SK-N-SH (cell line): ENCODE data around the gene LCORL. TPM values are rescaled to one million over a fixed set of nuclear protein-coding genes. Genes with fewer than 3 reads are reported as not detected.
A peak's percentile ranks its signal among the peaks of the same experiment; 100 is the strongest.

Source experiments
- CTCF ChIA-PET: fragments of 300-600, 350-600 bp; formaldehyde crosslinking; extraction: SDS; loops from one replicate; lab custom pipeline; 2021; lab: Yijun Ruan, JAX
- POLR2A ChIA-PET: fragments of 350-600 bp; sonication (Branson Sonifier 250); formaldehyde crosslinking; extraction: SDS; loops from one replicate; lab custom pipeline; 2020; ENCODE audit warnings: antibody characterized with exemption, inconsistent platforms; lab: Yijun Ruan, JAX
- DNase-seq: peaks from one replicate; pipeline ENCODE4 v3.0.0; 2012
- H2AFZ ChIP-seq: fragments of 200-600 bp; sonication (generic); 2 replicates; pipeline ENCODE4 v1.8.1; 2016; ENCODE audit warnings: antibody characterized with exemption, mild to moderate bottlenecking, low read depth
- H3F3A ChIP-seq: fragments of 200-600 bp; sonication (generic); replicated peaks from 2 replicates; pipeline ENCODE3; 2016; ENCODE audit warnings: antibody characterized with exemption, mild to moderate bottlenecking; ENCODE audit not compliant: insufficient read depth
- H3K27ac ChIP-seq, 2 experiments: fragments of 200-500 bp in 1 of 2; fragments of 200-600 bp in 1 of 2; sonication (Bioruptor generic) in 1 of 2; sonication (generic), shearing (Covaris generic) in 1 of 2; 2 replicates each; pipeline versions ENCODE4 v1.5.1 to v1.6.1; 2014 to 2016; ENCODE audit warnings: low read depth in 2 of 2, inconsistent platforms in 1 of 2, low read length in 1 of 2, mild to moderate bottlenecking in 1 of 2, mixed read lengths in 1 of 2
- H3K27me3 ChIP-seq: fragments of 200-600 bp; sonication (generic), shearing (Covaris generic); 2 replicates; pipeline ENCODE4 v1.6.1; 2016; ENCODE audit warnings: mixed run types; ENCODE audit not compliant: insufficient read depth
- H3K36me3 ChIP-seq, 2 experiments: fragments of 200-500 bp in 1 of 2; fragments of 200-600 bp in 1 of 2; sonication (Bioruptor generic) in 1 of 2; sonication (generic) in 1 of 2; replicated peaks in 1 of 2; 2 replicates each; pipeline versions ENCODE3 to v1.5.1; 2014 to 2016; ENCODE audit warnings: low read length in 1 of 2, mild to moderate bottlenecking in 1 of 2; ENCODE audit not compliant: insufficient read depth in 2 of 2, control insufficient read depth in 1 of 2
- H3K4me1 ChIP-seq, 2 experiments: fragments of 200-500 bp in 1 of 2; fragments of 200-600 bp in 1 of 2; sonication (Bioruptor generic) in 1 of 2; sonication (generic), shearing (Covaris generic) in 1 of 2; 2 replicates each; pipeline versions ENCODE4 v1.5.1 to v1.6.1; 2014 to 2016; ENCODE audit warnings: low read depth in 1 of 2, low read length in 1 of 2, mixed run types in 1 of 2; ENCODE audit not compliant: insufficient read depth in 2 of 2, control insufficient read depth in 1 of 2
- H3K4me2 ChIP-seq: fragments of 200-600 bp; sonication (generic), shearing (Covaris generic); 2 replicates; pipeline ENCODE4 v1.6.1; 2017; ENCODE audit warnings: mixed run types
- H3K4me3 ChIP-seq, 2 experiments: fragments of 200-500 bp in 1 of 2; fragments of 200-600 bp in 1 of 2; sonication (Bioruptor generic) in 1 of 2; sonication (generic), shearing (Covaris generic) in 1 of 2; 2 replicates each; pipeline versions ENCODE4 v1.5.1 to v1.8.1; 2014 to 2016; ENCODE audit warnings: low read depth in 2 of 2, inconsistent platforms in 1 of 2, low read length in 1 of 2, mild to moderate bottlenecking in 1 of 2, mixed read lengths in 1 of 2, moderate library complexity in 1 of 2
- H3K79me2 ChIP-seq: fragments of 200-600 bp; sonication (generic); 2 replicates; pipeline ENCODE4 v1.8.1; 2017; ENCODE audit warnings: mild to moderate bottlenecking; ENCODE audit not compliant: insufficient read depth
- H3K9ac ChIP-seq: fragments of 200-600 bp; sonication (generic); 2 replicates; pipeline ENCODE4 v1.6.1; 2017; ENCODE audit warnings: mixed run types
- H3K9me2 ChIP-seq: fragments of 200-600 bp; sonication (generic); 2 replicates; pipeline ENCODE4 v1.6.1; 2017; ENCODE audit warnings: mixed run types
- H3K9me3 ChIP-seq: fragments of 200-600 bp; sonication (generic); 2 replicates; pipeline ENCODE4 v1.6.1; 2017; ENCODE audit warnings: mixed run types, mild to moderate bottlenecking, moderate library complexity
- H4K20me1 ChIP-seq: fragments of 200-600 bp; sonication (generic); 2 replicates; pipeline ENCODE4 v1.6.1; 2017; ENCODE audit warnings: mild to moderate bottlenecking, mixed run types; ENCODE audit not compliant: insufficient read depth
- FOXJ3 ChIP-seq: sonication (generic); formaldehyde crosslinking; IDR thresholded peaks from 2 replicates; pipeline ENCODE4 v1.5.1; 2020; ENCODE audit warnings: mild to moderate bottlenecking, missing genetic modification reagents
- GATA2 ChIP-seq: sonication (generic); formaldehyde crosslinking; IDR thresholded peaks from 2 replicates; pipeline ENCODE4 v1.5.0; 2020; ENCODE audit warnings: mild to moderate bottlenecking, missing genetic modification reagents
- MEF2A ChIP-seq: IDR thresholded peaks from 2 replicates; pipeline ENCODE4 v1.4.0; 2012; ENCODE audit warnings: low read depth, borderline replicate concordance
- MXI1 ChIP-seq: IDR thresholded peaks from 2 replicates; pipeline ENCODE4 v1.6.1; 2012; ENCODE audit warnings: mild to moderate bottlenecking, low read depth, low read length, improper control_type of control experiment
- RAD21 ChIP-seq: IDR thresholded peaks from 2 replicates; pipeline ENCODE4 v1.6.1; 2012; ENCODE audit warnings: mild to moderate bottlenecking, low read length
- USF1 ChIP-seq: IDR thresholded peaks from 2 replicates; pipeline ENCODE4 v1.4.0; 2012; ENCODE audit warnings: low read depth, borderline replicate concordance
- YY1 ChIP-seq: IDR thresholded peaks from 2 replicates; pipeline ENCODE4 v1.4.0; 2012; ENCODE audit warnings: low read depth, mild to moderate bottlenecking
- WGBS: methylation state at CpG from one replicate; pipeline ENCODE4 v1.1.6; 2017; ENCODE audit warnings: low lambda C conversion rate; 5-methylcytosine and 5-hydroxymethylcytosine counted together
- polyA plus RNA-seq, 3 experiments: library from polyadenylated mRNA; depleted of rRNA; stranded (reverse); fragments of >200 nt; gene quantifications; 2 replicates each; pipeline ENCODE4 v1.2.3, GENCODE V29; 2012

Gene LCORL
- polyA plus RNA-seq, 1 of the 3 experiments (the other 2 are of a cell fraction) = 1.9 TPM

GRCh38 chr4:17812801-17813200, 208.8 kb downstream of the LCORL start:
- peaks cover 20% of the 10 kb centered on the region for H3F3A ChIP-seq
- H3K9me2 ChIP-seq = no peaks in the 10 kb centered on the region
- peak overlapping the region; percentile 61 to 76; a peak in 3 of 4 replicates for H3K27ac ChIP-seq
- H3K27me3 ChIP-seq = no peaks in the 10 kb centered on the region
- H3K4me1 ChIP-seq = peaks cover 1 to 11% of the 10 kb centered on the region in 2 experiments; a peak in 3 of 4 replicates
- 27% methylated on average over 3 of the region's 3 CpGs for WGBS
- no peaks in the 10 kb centered on the region for H3K9me3 ChIP-seq
- peak overlapping the region; percentile 89 to 98; a peak in 3 of 4 replicates for H3K4me3 ChIP-seq
- peaks cover 15% of the 10 kb centered on the region for H4K20me1 ChIP-seq
- POLR2A ChIA-PET = no interaction called here
- peaks cover 97% of the 10 kb centered on the region for H3K79me2 ChIP-seq
- peak overlapping the region; percentile 87 for H2AFZ ChIP-seq
- TF ChIP-seq MEF2A (no peak), GATA2 (CRISPR knock-in tag) (peak; percentile 18; the same call in 1 of the 2 replicates), YY1 (no peak), USF1 (no peak)
- peaks cover 5 to 13% of the 10 kb centered on the region in 2 experiments for H3K36me3 ChIP-seq
- peak overlapping the region; percentile 89 for H3K4me2 ChIP-seq
- DNase-seq = no peak
- CTCF ChIA-PET = interaction anchor here (1.1 kb wide), 1 partner anchor 556 kb away, joined by 4 read pairs; no protein-coding TSS in a partner anchor
- peak overlapping the region; percentile 73 for H3K9ac ChIP-seq

- 6% methylated on average over 3 of the region's 3 CpGs for WGBS
- no peak for DNase-seq
- Histone ChIP-seq H3K79me2 (peaks cover 97% of the 10 kb centered on the region), H3K4me2 (peak overlapping the region; percentile 89), H3K4me1 (peaks cover 4 to 17% of the 10 kb centered on the region in 2 experiments; a peak in 2 of 4 replicates)
- TF ChIP-seq RAD21 = no peak
- TF ChIP-seq, all 33 proteins: peak for 0
- H3K4me3 ChIP-seq = peak overlapping the region; percentile 89 to 98; a peak in 3 of 4 replicates
- no peaks in the 10 kb centered on the region for H3K27me3 ChIP-seq
- peaks cover 22% of the 10 kb centered on the region for H4K20me1 ChIP-seq
- POLR2A ChIA-PET = no interaction called here
- H3K9me2 ChIP-seq = no peaks in the 10 kb centered on the region
- peak overlapping the region; percentile 73 for H3K9ac ChIP-seq
- H3K27ac ChIP-seq = peak overlapping the region; percentile 61 to 76; a peak in 3 of 4 replicates
- H3F3A ChIP-seq = peaks cover 17% of the 10 kb centered on the region
- no peaks in the 10 kb centered on the region for H3K9me3 ChIP-seq
- peaks cover 5 to 15% of the 10 kb centered on the region in 2 experiments for H3K36me3 ChIP-seq
- CTCF ChIA-PET = no interaction called here
- peak overlapping the region; percentile 87 for H2AFZ ChIP-seq
Observed at GRCh38 chr4:17812125-17812524, 209.4 kb downstream of the LCORL start.

- CTCF ChIA-PET = interaction anchor here (4.8 kb wide), 1 partner anchor 262 kb away, joined by 44 read pairs; no protein-coding TSS in a partner anchor
Observed at GRCh38 chr4:17811078-17811603, 210.4 kb downstream of the LCORL start.

More at GRCh38 chr4:17811078-17811603, 210.4 kb downstream of the LCORL start:
- no peak for DNase-seq
- POLR2A ChIA-PET = interaction anchor here (0.6 to 1.0 kb wide), 2 partner anchors 11 to 197 kb away, joined by 3 read pairs; partner anchors contain the start of gene MED28
- peak overlapping the region; percentile 89 to 98 for H3K4me3 ChIP-seq
- H3K9ac ChIP-seq = peak overlapping the region; percentile 73
- H3K9me2 ChIP-seq = no peaks in the 10 kb centered on the region
- H3K27ac ChIP-seq = peak overlapping the region; percentile 61 to 76; a peak in 3 of 4 replicates
- H3K27me3 ChIP-seq = no peaks in the 10 kb centered on the region
- peak overlapping the region; percentile 89 for H3K4me2 ChIP-seq
- TF ChIP-seq MXI1 = 0 out of 2 replicates have a peak, but pooled peaks have one; percentile 13
- no peak for TF ChIP-seq YY1
- TF ChIP-seq FOXJ3 (CRISPR knock-in tag) = no peak
- peaks cover 97% of the 10 kb centered on the region for H3K79me2 ChIP-seq
- 0% methylated on average over 10 of the region's 48 CpGs for WGBS
- H4K20me1 ChIP-seq = peaks cover 31% of the 10 kb centered on the region
- H3F3A ChIP-seq = peaks cover 10% of the 10 kb centered on the region
- peak overlapping the region; percentile 87 for H2AFZ ChIP-seq
- no peaks in the 10 kb centered on the region for H3K9me3 ChIP-seq
- peaks cover 4 to 22% of the 10 kb centered on the region in 2 experiments; a peak in 3 of 4 replicates for H3K4me1 ChIP-seq
- H3K36me3 ChIP-seq = peaks cover 13 to 14% of the 10 kb centered on the region in 2 experiments
